Dermis microvascular lymphatic vessel endothelial cell (primary cell): ENCODE results near the gene LRRC74A. TPM values are rescaled to one million over a fixed set of nuclear protein-coding genes. Genes with fewer than 3 reads are reported as not detected.

Experiments
- total RNA-seq: library from RNA; depleted of rRNA; stranded (reverse); fragments of >200 nt; gene quantifications from 2 replicates; pipeline ENCODE4 v1.2.1, GENCODE V29; 2014

LRRC74A gene
- total RNA-seq, 1 donor from 2014 or later: not detected

Other genes starting within 250 kb of the LRRC74A start
- 6.3 and 9.0 TPM in 2 replicates for gene VASH1, start 64.9 kb upstream of the LRRC74A start, total RNA-seq
- 4.0 and 5.2 TPM in 2 replicates for gene ANGEL1, start 13.5 kb upstream of the LRRC74A start, total RNA-seq
- gene IRF2BPL, start 202.3 kb downstream of the LRRC74A start, total RNA-seq: 7.6 and 8.2 TPM in 2 replicates